Keratinocyte (primary cell): ENCODE measurements around the gene KCNH1.

Experiments used
- CTCF ChIP-seq, 3 experiments: IDR thresholded peaks in 1 of 3; conservative IDR thresholded peaks in 1 of 3; optimal IDR thresholded peaks in 1 of 3; 2 replicates in 2 of 3; 3 replicates in 1 of 3; pipeline versions ENCODE3 to v1.5.1; 2011; ENCODE audit warnings: low read length in 3 of 3, mild to moderate bottlenecking in 3 of 3, moderate library complexity in 2 of 3, control low read depth in 1 of 3, inconsistent platforms in 1 of 3; ENCODE audit not compliant: insufficient read depth in 2 of 3; ENCODE audit errors: extremely low read depth in 1 of 3
- EZH2 ChIP-seq: IDR thresholded peaks from one replicate; pipeline ENCODE4 v1.6.1; 2012; ENCODE audit warnings: inconsistent platforms, mild to moderate bottlenecking, low read length, moderate library complexity

- TF ChIP-seq CTCF (optimal IDR thresholded peaks at IDR 0.05 in 1 of 3, IDR thresholded peaks at IDR 0.05 in 1 of 3, conservative IDR thresholded peaks at IDR 0.05 in 1 of 3; ENCODE audit: extremely low read depth in 1 of 3, insufficient read depth in 2 of 3, low read length in 3 of 3) = no peak
- TF ChIP-seq EZH2 = no peak
Measured at GRCh38 chr1:210797422-210797821, 336.5 kb downstream of the KCNH1 start.
